GM23338 (cell line): Measurements from ENCODE around the gene TOP1. TPM values are rescaled to one million over a fixed set of nuclear protein-coding genes. Genes with fewer than 3 reads are reported as not detected.

Experiments
- ATAC-seq: fragments of 200-7000 bp; cut with Tn5 transposase; 3 replicates; pipeline ENCODE4 v1.9.1; 2020
- DNase-seq: peaks from one replicate; pipeline ENCODE4 v3.0.0-alpha.2; 2015; ENCODE audit warnings: low spot score
- H2AFZ ChIP-seq: fragments of 200-600 bp; sonication (generic); 2 replicates; pipeline ENCODE4 v1.8.0; 2016; ENCODE audit warnings: antibody characterized with exemption, mild to moderate bottlenecking, moderate library complexity
- H3F3A ChIP-seq: fragments of 200-600 bp; sonication (generic); replicated peaks from 2 replicates; pipeline ENCODE4 v1.8.0; 2017; ENCODE audit warnings: antibody characterized with exemption, mixed run types, low read depth
- H3K27ac ChIP-seq: fragments of 200-600 bp; sonication (generic); 2 replicates; pipeline ENCODE4 v1.6.1; 2016; ENCODE audit warnings: low read depth
- H3K27me3 ChIP-seq: fragments of 200-600 bp; sonication (generic); 2 replicates; pipeline ENCODE4 v1.8.0; 2016; ENCODE audit warnings: mild to moderate bottlenecking, mixed run types, moderate library complexity; ENCODE audit not compliant: insufficient read depth
- H3K36me3 ChIP-seq: fragments of 200-600 bp; sonication (generic); 2 replicates; pipeline ENCODE4 v1.8.0; 2016; ENCODE audit warnings: mild to moderate bottlenecking; ENCODE audit not compliant: insufficient read depth
- H3K4me1 ChIP-seq: fragments of 200-600 bp; sonication (generic); 2 replicates; pipeline ENCODE4 v1.8.0; 2016; ENCODE audit warnings: mild to moderate bottlenecking, moderate library complexity; ENCODE audit not compliant: insufficient read depth
- H3K4me2 ChIP-seq: fragments of 200-600 bp; sonication (generic); 2 replicates; pipeline ENCODE4 v1.7.1; 2017; ENCODE audit warnings: mixed run types
- H3K4me3 ChIP-seq: fragments of 200-600 bp; sonication (generic); 2 replicates; pipeline ENCODE4 v1.6.1; 2016; ENCODE audit warnings: mixed run types
- H3K79me2 ChIP-seq: fragments of 200-600 bp; sonication (generic); replicated peaks from 2 replicates; pipeline ENCODE4 v1.8.0; 2017; ENCODE audit warnings: mild to moderate bottlenecking; ENCODE audit not compliant: insufficient read depth
- H3K9me2 ChIP-seq: fragments of 200-600 bp; sonication (generic); 2 replicates; pipeline ENCODE4 v1.8.0; 2017; ENCODE audit not compliant: insufficient read depth
- H4K20me1 ChIP-seq: fragments of 200-600 bp; sonication (generic); replicated peaks from 2 replicates; pipeline ENCODE4 v1.8.0; 2017; ENCODE audit warnings: mild to moderate bottlenecking; ENCODE audit not compliant: insufficient read depth
- H3K27ac Mint-ChIP-seq: 2 replicates; pipeline ENCODE4 v1.8.0; 2020; ENCODE audit warnings: inconsistent platforms, mild to moderate bottlenecking, moderate library complexity, mixed read lengths
- H3K27me3 Mint-ChIP-seq: 3 replicates; pipeline ENCODE4 v1.8.0; 2022; ENCODE audit warnings: low read depth, mild to moderate bottlenecking, moderate library complexity, mixed read lengths, inconsistent platforms; ENCODE audit not compliant: insufficient read depth, poor library complexity
- H3K36me3 Mint-ChIP-seq: 3 replicates; pipeline ENCODE4 v1.8.0; 2021; ENCODE audit warnings: low read depth, mild to moderate bottlenecking, inconsistent platforms, moderate library complexity, mixed read lengths
- H3K4me1 Mint-ChIP-seq: 3 replicates; pipeline ENCODE4 v1.8.0; 2020; ENCODE audit warnings: mild to moderate bottlenecking, inconsistent platforms, mixed read lengths
- H3K4me3 Mint-ChIP-seq: 3 replicates; pipeline ENCODE4 v1.8.0; 2021; ENCODE audit warnings: moderate library complexity, mild to moderate bottlenecking, inconsistent platforms, mixed read lengths
- H3K9me3 Mint-ChIP-seq: 3 replicates; pipeline ENCODE4 v1.8.0; 2020; ENCODE audit warnings: moderate library complexity, mild to moderate bottlenecking, inconsistent platforms, mixed read lengths
- CREB1 ChIP-seq: fragments of 250-450 bp; sonication (Bioruptor Pico); IDR thresholded peaks from 2 replicates; pipeline ENCODE4 v1.5.0; 2020; ENCODE audit warnings: low read depth, mild to moderate bottlenecking, moderate library complexity
- CTCF ChIP-seq, 2 experiments: fragments of 200-600 bp in 1 of 2; sonication (generic) in 1 of 2; conservative IDR thresholded peaks; 2 replicates each; pipeline versions ENCODE4 v1.5.1 to v1.6.1; 2016 to 2017; ENCODE audit warnings: antibody characterized with exemption in 2 of 2, low read depth in 2 of 2, mild to moderate bottlenecking in 2 of 2, moderate library complexity in 1 of 2
- EZH2 ChIP-seq: fragments of 200-600 bp; sonication (generic); IDR thresholded peaks from one replicate; pipeline ENCODE4 v1.8.0; 2017; ENCODE audit warnings: antibody characterized with exemption, mild to moderate bottlenecking, low read depth; ENCODE audit not compliant: unreplicated experiment
- EZH2phosphoT487 ChIP-seq: fragments of 200-600 bp; sonication (generic); IDR thresholded peaks from one replicate; pipeline ENCODE4 v1.8.1; 2018; ENCODE audit warnings: antibody characterized with exemption; ENCODE audit not compliant: unreplicated experiment
- JUNB ChIP-seq: IDR thresholded peaks from one replicate; pipeline ENCODE4 v1.6.1; 2016; ENCODE audit warnings: antibody characterized with exemption; ENCODE audit not compliant: unreplicated experiment
- NANOG ChIP-seq: IDR thresholded peaks from 2 replicates; pipeline ENCODE4 v1.6.1; 2016; ENCODE audit warnings: antibody characterized with exemption, borderline replicate concordance
- POLR2AphosphoS5 ChIP-seq: IDR thresholded peaks from 2 replicates; pipeline ENCODE4 v1.6.1; 2016; ENCODE audit warnings: antibody characterized with exemption, low read depth
- REST ChIP-seq: IDR thresholded peaks from one replicate; pipeline ENCODE4 v1.6.1; 2018; ENCODE audit warnings: antibody characterized with exemption; ENCODE audit not compliant: unreplicated experiment
- STAT1 ChIP-seq: IDR thresholded peaks from one replicate; pipeline ENCODE4 v1.6.1; 2016; ENCODE audit warnings: antibody characterized with exemption; ENCODE audit not compliant: unreplicated experiment
- ZNF114 ChIP-seq: fragments of 250-450 bp; sonication (Bioruptor Pico); IDR thresholded peaks from 2 replicates; pipeline ENCODE4 v1.5.0; 2020; ENCODE audit warnings: mild to moderate bottlenecking, moderate library complexity
- ZNF331 ChIP-seq: fragments of 250-450 bp; sonication (Bioruptor Pico); IDR thresholded peaks from 2 replicates; pipeline ENCODE4 v1.5.0; 2020; ENCODE audit warnings: low read depth, mild to moderate bottlenecking, moderate library complexity
- polyA plus RNA-seq: library from polyadenylated mRNA; unstranded; fragments of >200 nt; fragmentation: Nextera tagmentation; extraction: Ambion mirVana; gene quantifications from 2 replicates; pipeline ENCODE4 v1.2.1, GENCODE V29; 2016
- total RNA-seq: library from RNA; depleted of rRNA; stranded (reverse); fragments of >200 nt; shearing (Covaris generic); gene quantifications from 2 replicates; pipeline ENCODE4 v1.2.3, GENCODE V29; 2014
- TF ChIP-seq, protein P1 (sequence below): fragments of 250-450 bp; sonication (Bioruptor Pico); IDR thresholded peaks from 2 replicates; pipeline ENCODE4 v1.5.0; 2020; ENCODE audit warnings: mild to moderate bottlenecking, moderate library complexity
- TF ChIP-seq, protein P2 (sequence below): IDR thresholded peaks from 2 replicates; pipeline ENCODE4 v1.6.1; 2016; ENCODE audit warnings: antibody characterized with exemption

Gene TOP1
- total and polyA plus RNA-seq, 2 experiments from 2014 or later: 62.4 to 101 TPM

GRCh38 chr20:41118632-41119031 is 90.0 kb downstream of the TOP1 start:
- H3K79me2 ChIP-seq: no peaks in the 10 kb centered on the region
- H3F3A ChIP-seq: peaks cover 4% of the 10 kb centered on the region; the same call in 1 of the 2 replicates
- Mint-ChIP-seq H3K27ac (no peak overlapping the region), H3K36me3 (peaks cover 90% of the 10 kb centered on the region), H3K9me3 (no peaks in the 10 kb centered on the region), H3K4me1 (no peaks in the 10 kb centered on the region), H3K4me3 (no peak overlapping the region), H3K27me3 (no peaks in the 10 kb centered on the region)
- no peak overlapping the region for H3K4me3 ChIP-seq
- no peaks in the 10 kb centered on the region for H3K27me3 ChIP-seq
- H3K36me3 ChIP-seq: peaks cover 91% of the 10 kb centered on the region
- no peak overlapping the region for H3K4me2 ChIP-seq
- no peak for TF ChIP-seq REST
- TF ChIP-seq EZH2: no peak
- no peak for TF ChIP-seq EZH2phosphoT487
- TF ChIP-seq ZNF114: no peak
- no peak for TF ChIP-seq ZNF331
- TF ChIP-seq, protein P1, sequence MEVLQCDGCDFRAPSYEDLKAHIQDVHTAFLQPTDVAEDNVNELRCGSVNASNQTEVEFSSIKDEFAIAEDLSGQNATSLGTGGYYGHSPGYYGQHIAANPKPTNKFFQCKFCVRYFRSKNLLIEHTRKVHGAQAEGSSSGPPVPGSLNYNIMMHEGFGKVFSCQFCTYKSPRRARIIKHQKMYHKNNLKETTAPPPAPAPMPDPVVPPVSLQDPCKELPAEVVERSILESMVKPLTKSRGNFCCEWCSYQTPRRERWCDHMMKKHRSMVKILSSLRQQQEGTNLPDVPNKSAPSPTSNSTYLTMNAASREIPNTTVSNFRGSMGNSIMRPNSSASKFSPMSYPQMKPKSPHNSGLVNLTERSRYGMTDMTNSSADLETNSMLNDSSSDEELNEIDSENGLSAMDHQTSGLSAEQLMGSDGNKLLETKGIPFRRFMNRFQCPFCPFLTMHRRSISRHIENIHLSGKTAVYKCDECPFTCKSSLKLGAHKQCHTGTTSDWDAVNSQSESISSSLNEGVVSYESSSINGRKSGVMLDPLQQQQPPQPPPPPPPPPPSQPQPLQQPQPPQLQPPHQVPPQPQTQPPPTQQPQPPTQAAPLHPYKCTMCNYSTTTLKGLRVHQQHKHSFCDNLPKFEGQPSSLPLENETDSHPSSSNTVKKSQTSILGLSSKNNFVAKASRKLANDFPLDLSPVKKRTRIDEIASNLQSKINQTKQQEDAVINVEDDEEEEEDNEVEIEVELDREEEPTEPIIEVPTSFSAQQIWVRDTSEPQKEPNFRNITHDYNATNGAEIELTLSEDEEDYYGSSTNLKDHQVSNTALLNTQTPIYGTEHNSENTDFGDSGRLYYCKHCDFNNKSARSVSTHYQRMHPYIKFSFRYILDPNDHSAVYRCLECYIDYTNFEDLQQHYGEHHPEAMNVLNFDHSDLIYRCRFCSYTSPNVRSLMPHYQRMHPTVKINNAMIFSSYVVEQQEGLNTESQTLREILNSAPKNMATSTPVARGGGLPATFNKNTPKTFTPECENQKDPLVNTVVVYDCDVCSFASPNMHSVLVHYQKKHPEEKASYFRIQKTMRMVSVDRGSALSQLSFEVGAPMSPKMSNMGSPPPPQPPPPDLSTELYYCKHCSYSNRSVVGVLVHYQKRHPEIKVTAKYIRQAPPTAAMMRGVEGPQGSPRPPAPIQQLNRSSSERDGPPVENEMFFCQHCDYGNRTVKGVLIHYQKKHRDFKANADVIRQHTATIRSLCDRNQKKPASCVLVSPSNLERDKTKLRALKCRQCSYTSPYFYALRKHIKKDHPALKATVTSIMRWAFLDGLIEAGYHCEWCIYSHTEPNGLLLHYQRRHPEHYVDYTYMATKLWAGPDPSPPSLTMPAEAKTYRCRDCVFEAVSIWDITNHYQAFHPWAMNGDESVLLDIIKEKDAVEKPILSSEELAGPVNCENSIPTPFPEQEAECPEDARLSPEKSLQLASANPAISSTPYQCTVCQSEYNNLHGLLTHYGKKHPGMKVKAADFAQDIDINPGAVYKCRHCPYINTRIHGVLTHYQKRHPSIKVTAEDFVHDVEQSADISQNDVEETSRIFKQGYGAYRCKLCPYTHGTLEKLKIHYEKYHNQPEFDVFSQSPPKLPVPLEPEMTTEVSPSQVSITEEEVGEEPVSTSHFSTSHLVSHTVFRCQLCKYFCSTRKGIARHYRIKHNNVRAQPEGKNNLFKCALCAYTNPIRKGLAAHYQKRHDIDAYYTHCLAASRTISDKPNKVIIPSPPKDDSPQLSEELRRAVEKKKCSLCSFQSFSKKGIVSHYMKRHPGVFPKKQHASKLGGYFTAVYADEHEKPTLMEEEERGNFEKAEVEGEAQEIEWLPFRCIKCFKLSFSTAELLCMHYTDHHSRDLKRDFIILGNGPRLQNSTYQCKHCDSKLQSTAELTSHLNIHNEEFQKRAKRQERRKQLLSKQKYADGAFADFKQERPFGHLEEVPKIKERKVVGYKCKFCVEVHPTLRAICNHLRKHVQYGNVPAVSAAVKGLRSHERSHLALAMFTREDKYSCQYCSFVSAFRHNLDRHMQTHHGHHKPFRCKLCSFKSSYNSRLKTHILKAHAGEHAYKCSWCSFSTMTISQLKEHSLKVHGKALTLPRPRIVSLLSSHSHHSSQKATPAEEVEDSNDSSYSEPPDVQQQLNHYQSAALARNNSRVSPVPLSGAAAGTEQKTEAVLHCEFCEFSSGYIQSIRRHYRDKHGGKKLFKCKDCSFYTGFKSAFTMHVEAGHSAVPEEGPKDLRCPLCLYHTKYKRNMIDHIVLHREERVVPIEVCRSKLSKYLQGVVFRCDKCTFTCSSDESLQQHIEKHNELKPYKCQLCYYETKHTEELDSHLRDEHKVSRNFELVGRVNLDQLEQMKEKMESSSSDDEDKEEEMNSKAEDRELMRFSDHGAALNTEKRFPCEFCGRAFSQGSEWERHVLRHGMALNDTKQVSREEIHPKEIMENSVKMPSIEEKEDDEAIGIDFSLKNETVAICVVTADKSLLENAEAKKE (CRISPR knock-in tag): no peak
- TF ChIP-seq, protein P2, sequence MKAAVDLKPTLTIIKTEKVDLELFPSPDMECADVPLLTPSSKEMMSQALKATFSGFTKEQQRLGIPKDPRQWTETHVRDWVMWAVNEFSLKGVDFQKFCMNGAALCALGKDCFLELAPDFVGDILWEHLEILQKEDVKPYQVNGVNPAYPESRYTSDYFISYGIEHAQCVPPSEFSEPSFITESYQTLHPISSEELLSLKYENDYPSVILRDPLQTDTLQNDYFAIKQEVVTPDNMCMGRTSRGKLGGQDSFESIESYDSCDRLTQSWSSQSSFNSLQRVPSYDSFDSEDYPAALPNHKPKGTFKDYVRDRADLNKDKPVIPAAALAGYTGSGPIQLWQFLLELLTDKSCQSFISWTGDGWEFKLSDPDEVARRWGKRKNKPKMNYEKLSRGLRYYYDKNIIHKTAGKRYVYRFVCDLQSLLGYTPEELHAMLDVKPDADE: no peak
- TF ChIP-seq POLR2AphosphoS5: no peak
- TF ChIP-seq CTCF (conservative IDR thresholded peaks at IDR 0.05; ENCODE audit: low read depth in 2 of 2): no peak
- TF ChIP-seq CREB1 (CRISPR knock-in tag): no peak
- TF ChIP-seq NANOG: no peak
- TF ChIP-seq JUNB: no peak
- TF ChIP-seq STAT1: no peak
- H3K9me2 ChIP-seq: no peaks in the 10 kb centered on the region
- no peak for DNase-seq
- H2AFZ ChIP-seq: no peak overlapping the region
- no peak for ATAC-seq
- H3K27ac ChIP-seq: no peak overlapping the region
- H3K4me1 ChIP-seq: no peaks in the 10 kb centered on the region
- peaks cover 9% of the 10 kb centered on the region for H4K20me1 ChIP-seq
